H9 (cell line): ENCODE data around the gene CFI. TPM values are rescaled to one million over a fixed set of nuclear protein-coding genes. Genes with fewer than 3 reads are reported as not detected.

Experiments used
- DNase-seq: peaks from one replicate; pipeline ENCODE4 v3.0.0-alpha.2; 2017
- H2AFZ ChIP-seq: one replicate; pipeline ENCODE4 v1.6.1; 2013; ENCODE audit warnings: mild to moderate bottlenecking, low read length, control low read depth, moderate library complexity
- H2AK5ac ChIP-seq: 2 replicates; pipeline ENCODE4 v1.6.1; 2013; ENCODE audit warnings: low read length, control low read depth, mixed read lengths; ENCODE audit not compliant: insufficient read length
- H2BK120ac ChIP-seq: one replicate; pipeline ENCODE4 v1.6.1; 2013; ENCODE audit warnings: low read depth, mild to moderate bottlenecking, low read length, control low read depth, inconsistent platforms; ENCODE audit not compliant: poor library complexity, severe bottlenecking
- H2BK12ac ChIP-seq: 2 replicates; pipeline ENCODE4 v1.6.1; 2013; ENCODE audit warnings: low read length, control low read depth, mixed read lengths, low read depth; ENCODE audit not compliant: insufficient read length
- H2BK15ac ChIP-seq: 2 replicates; pipeline ENCODE4 v1.6.1; 2013; ENCODE audit warnings: low read depth, low read length, control low read depth
- H2BK20ac ChIP-seq: one replicate; pipeline ENCODE4 v1.6.1; 2013; ENCODE audit warnings: low read depth, mild to moderate bottlenecking, low read length, control low read depth, inconsistent platforms; ENCODE audit not compliant: poor library complexity, severe bottlenecking
- H2BK5ac ChIP-seq: 2 replicates; pipeline ENCODE4 v1.6.1; 2013; ENCODE audit warnings: low read length, control low read depth, mixed read lengths; ENCODE audit not compliant: insufficient read length
- H3K14ac ChIP-seq: 2 replicates; pipeline ENCODE4 v1.6.1; 2013; ENCODE audit warnings: low read length, control low read depth; ENCODE audit not compliant: insufficient read depth
- H3K18ac ChIP-seq: 2 replicates; pipeline ENCODE4 v1.6.1; 2013; ENCODE audit warnings: low read depth, mild to moderate bottlenecking, mixed read lengths, low read length, control low read depth; ENCODE audit not compliant: insufficient read length
- H3K23ac ChIP-seq: 2 replicates; pipeline ENCODE4 v1.6.1; 2013; ENCODE audit warnings: low read length, control low read depth, mixed read lengths, low read depth; ENCODE audit not compliant: insufficient read length
- H3K23me2 ChIP-seq: 2 replicates; pipeline ENCODE4 v1.6.1; 2013; ENCODE audit warnings: low read depth, mild to moderate bottlenecking, mixed read lengths, low read length, control low read depth; ENCODE audit not compliant: insufficient read length, poor library complexity, severe bottlenecking
- H3K27ac ChIP-seq: 2 replicates; pipeline ENCODE4 v1.5.1; 2013; ENCODE audit warnings: low read length, control low read depth, mixed read lengths, low read depth; ENCODE audit not compliant: insufficient read length
- H3K27me3 ChIP-seq: 2 replicates; pipeline ENCODE4 v1.6.1; 2013; ENCODE audit warnings: low read length, control low read depth, inconsistent platforms; ENCODE audit not compliant: insufficient read depth
- H3K4ac ChIP-seq: 2 replicates; pipeline ENCODE4 v1.6.1; 2013; ENCODE audit warnings: low read depth, mild to moderate bottlenecking, control low read depth, inconsistent platforms, low read length, moderate library complexity
- H3K4me1 ChIP-seq: 2 replicates; pipeline ENCODE4 v1.6.1; 2013; ENCODE audit warnings: low read length, control low read depth, inconsistent platforms; ENCODE audit not compliant: insufficient read depth
- H3K4me2 ChIP-seq: 2 replicates; pipeline ENCODE4 v1.6.1; 2013; ENCODE audit warnings: low read length, control low read depth, mixed read lengths; ENCODE audit not compliant: insufficient read length, insufficient read depth
- H3K56ac ChIP-seq: 2 replicates; pipeline ENCODE4 v1.6.1; 2013; ENCODE audit warnings: low read depth, mild to moderate bottlenecking, mixed read lengths, low read length, control low read depth; ENCODE audit not compliant: insufficient read length
- H3K79me1 ChIP-seq: 2 replicates; pipeline ENCODE4 v1.6.1; 2013; ENCODE audit warnings: low read depth, mild to moderate bottlenecking, moderate library complexity, low read length, control low read depth, inconsistent platforms; ENCODE audit not compliant: insufficient read depth, poor library complexity, severe bottlenecking
- H3K79me2 ChIP-seq: 2 replicates; pipeline ENCODE4 v1.6.1; 2013; ENCODE audit warnings: low read length, control low read depth, inconsistent platforms; ENCODE audit not compliant: insufficient read depth
- H3K9ac ChIP-seq: 2 replicates; pipeline ENCODE4 v1.6.1; 2013; ENCODE audit warnings: low read length, control low read depth, mixed read lengths; ENCODE audit not compliant: insufficient read length; ENCODE audit errors: extremely low read depth
- H3K9me3 ChIP-seq: one replicate; pipeline ENCODE4 v1.6.1; 2013; ENCODE audit warnings: low read depth, low read length, inconsistent platforms; ENCODE audit not compliant: control insufficient read depth
- H3T11ph ChIP-seq: one replicate; pipeline ENCODE4 v1.6.1; 2013; ENCODE audit warnings: mild to moderate bottlenecking, low read length, control low read depth, inconsistent platforms
- H4K20me1 ChIP-seq: one replicate; pipeline ENCODE4 v1.6.1; 2013; ENCODE audit not compliant: control insufficient read depth, insufficient read length, insufficient read depth
- H4K5ac ChIP-seq: 2 replicates; pipeline ENCODE4 v1.6.1; 2013; ENCODE audit warnings: low read depth, mild to moderate bottlenecking, mixed read lengths, low read length, control low read depth; ENCODE audit not compliant: insufficient read length
- H4K8ac ChIP-seq: replicated peaks from 2 replicates; pipeline ENCODE4 v1.6.1; 2013; ENCODE audit warnings: low read length, control low read depth, mixed read lengths, low read depth; ENCODE audit not compliant: insufficient read length
- H4K91ac ChIP-seq: 2 replicates; pipeline ENCODE4 v1.6.1; 2013; ENCODE audit warnings: low read depth, mild to moderate bottlenecking, moderate library complexity, mixed read lengths, low read length, control low read depth; ENCODE audit not compliant: insufficient read length
- H3K27ac Mint-ChIP-seq, 3 experiments: 2 replicates in 2 of 3; 3 replicates in 1 of 3; pipeline ENCODE4 v1.8.0; 2020 to 2021; ENCODE audit warnings: mixed read lengths in 3 of 3, mild to moderate bottlenecking in 1 of 3, moderate library complexity in 1 of 3
- H3K27me3 Mint-ChIP-seq: 2 replicates; pipeline ENCODE4 v1.8.0; 2021; ENCODE audit warnings: low read depth, mild to moderate bottlenecking, moderate library complexity, mixed read lengths
- H3K36me3 Mint-ChIP-seq, 3 experiments: 2 replicates in 2 of 3; 3 replicates in 1 of 3; pipeline ENCODE4 v1.8.0; 2020 to 2021; ENCODE audit warnings: low read depth in 3 of 3, mixed read lengths in 3 of 3; ENCODE audit not compliant: insufficient read depth in 1 of 3
- H3K4me1 Mint-ChIP-seq, 2 experiments: 2 replicates each; pipeline ENCODE4 v1.8.0; 2020; ENCODE audit warnings: mixed read lengths in 2 of 2
- H3K4me3 Mint-ChIP-seq, 2 experiments: 2 replicates in 1 of 2; 3 replicates in 1 of 2; pipeline ENCODE4 v1.8.0; 2020 to 2021; ENCODE audit warnings: mild to moderate bottlenecking in 2 of 2, mixed read lengths in 2 of 2, moderate library complexity in 1 of 2
- H3K9me3 Mint-ChIP-seq, 2 experiments: 2 replicates in 1 of 2; 3 replicates in 1 of 2; pipeline ENCODE4 v1.8.0; 2020; ENCODE audit warnings: mild to moderate bottlenecking in 2 of 2, mixed read lengths in 2 of 2, moderate library complexity in 1 of 2
- WGBS: extraction: QIAGEN DNeasy Blood & Tissue Kit; methylation state at CpG from one replicate; pipeline ENCODE4 v1.1.7; 2013; ENCODE audit warnings: missing lambda C conversion rate, low lambda C conversion rate, mixed read lengths; ENCODE audit not compliant: insufficient read length; ENCODE audit errors: extremely low coverage; 5-methylcytosine and 5-hydroxymethylcytosine counted together
- total RNA-seq: library from RNA; stranded (reverse); gene quantifications from 2 replicates; pipeline ENCODE4 v1.2.1, GENCODE V29; 2021
- TF ChIP-seq, protein P1 (sequence below): fragments of 200-600 bp; sonication (generic); conservative IDR thresholded peaks from 3 replicates; pipeline ENCODE4 v1.8.0; 2021; ENCODE audit warnings: antibody characterized with exemption, mild to moderate bottlenecking

Gene CFI
- total RNA-seq, 1 experiment from 2014 or later = not detected

DNA sequence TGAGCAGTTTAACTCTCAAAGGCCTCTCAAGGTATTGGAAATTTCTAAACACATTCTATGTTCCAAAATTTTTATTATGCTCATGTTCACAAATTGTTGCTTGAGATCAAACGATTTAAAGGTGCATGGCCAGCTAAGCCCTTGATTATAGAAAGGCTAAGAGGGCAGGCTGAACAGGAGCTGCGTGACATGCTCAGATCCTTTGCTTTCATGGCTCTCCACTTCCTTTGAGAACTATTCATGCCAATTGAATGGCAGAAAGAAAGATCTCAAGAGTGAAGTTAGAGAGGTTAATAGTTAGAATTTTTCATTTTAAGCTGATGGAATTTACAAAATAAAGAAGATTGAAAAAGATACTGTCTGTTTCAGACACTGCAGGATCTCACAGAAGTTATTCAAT lies 46.7 kb upstream of the CFI start:
- Histone ChIP-seq H3K23ac (no peak overlapping the region), H3K79me1 (no peaks in the 10 kb centered on the region), H3K4me2 (no peak overlapping the region), H3K56ac (no peak overlapping the region), H3K4me1 (no peaks in the 10 kb centered on the region), H2AK5ac (no peak overlapping the region), H4K91ac (no peak overlapping the region), H4K20me1 (no peaks in the 10 kb centered on the region), H3K27ac (no peak overlapping the region), H3T11ph (no peak overlapping the region), H3K23me2 (no peaks in the 10 kb centered on the region), H4K5ac (no peak overlapping the region), H3K9ac (no peak overlapping the region), H3K27me3 (no peaks in the 10 kb centered on the region), H3K79me2 (no peaks in the 10 kb centered on the region), H3K4ac (no peak overlapping the region), H3K18ac (no peak overlapping the region), H3K9me3 (no peaks in the 10 kb centered on the region), H2BK12ac (no peak overlapping the region), H2BK15ac (no peak overlapping the region), H2AFZ (no peak overlapping the region), H2BK120ac (no peak overlapping the region), H2BK20ac (no peak overlapping the region), H3K14ac (no peak overlapping the region), H4K8ac (no peak overlapping the region), H2BK5ac (no peak overlapping the region)
- TF ChIP-seq, protein P1, sequence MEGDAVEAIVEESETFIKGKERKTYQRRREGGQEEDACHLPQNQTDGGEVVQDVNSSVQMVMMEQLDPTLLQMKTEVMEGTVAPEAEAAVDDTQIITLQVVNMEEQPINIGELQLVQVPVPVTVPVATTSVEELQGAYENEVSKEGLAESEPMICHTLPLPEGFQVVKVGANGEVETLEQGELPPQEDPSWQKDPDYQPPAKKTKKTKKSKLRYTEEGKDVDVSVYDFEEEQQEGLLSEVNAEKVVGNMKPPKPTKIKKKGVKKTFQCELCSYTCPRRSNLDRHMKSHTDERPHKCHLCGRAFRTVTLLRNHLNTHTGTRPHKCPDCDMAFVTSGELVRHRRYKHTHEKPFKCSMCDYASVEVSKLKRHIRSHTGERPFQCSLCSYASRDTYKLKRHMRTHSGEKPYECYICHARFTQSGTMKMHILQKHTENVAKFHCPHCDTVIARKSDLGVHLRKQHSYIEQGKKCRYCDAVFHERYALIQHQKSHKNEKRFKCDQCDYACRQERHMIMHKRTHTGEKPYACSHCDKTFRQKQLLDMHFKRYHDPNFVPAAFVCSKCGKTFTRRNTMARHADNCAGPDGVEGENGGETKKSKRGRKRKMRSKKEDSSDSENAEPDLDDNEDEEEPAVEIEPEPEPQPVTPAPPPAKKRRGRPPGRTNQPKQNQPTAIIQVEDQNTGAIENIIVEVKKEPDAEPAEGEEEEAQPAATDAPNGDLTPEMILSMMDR = no peak
- H3K36me3 Mint-ChIP-seq = no peaks in the 10 kb centered on the region
- H3K9me3 Mint-ChIP-seq = no peaks in the 10 kb centered on the region
- DNase-seq = no peak
- H3K27me3 Mint-ChIP-seq = no peaks in the 10 kb centered on the region
- WGBS = no CpG with 5 or more reads among the region's 2 CpGs
- peaks cover 0 to 14% of the 10 kb centered on the region in 2 experiments; a peak in 2 of 4 replicates for H3K4me1 Mint-ChIP-seq
- no peak overlapping the region for H3K4me3 Mint-ChIP-seq
- H3K27ac Mint-ChIP-seq = no peak overlapping the region
